Activated naive CD8-positive, alpha-beta T cell treated with anti-CD3 and anti-CD28 coated beads, Interleukin-2, amount 10 ng/mL, durations not matched to agents 7 days and 5 days (primary cell): ENCODE measurements around the gene OR10A2. TPM values are rescaled to one million over a fixed set of nuclear protein-coding genes. Genes with fewer than 3 reads are reported as not detected.
"Not testable (repeated sequence)": the region's sequence is repeated elsewhere in the genome, so short reads cannot be mapped to it uniquely, and the experiment has no call there.

ENCODE experiments used
- ATAC-seq: fragments of 150-1000 bp; cut with Tn5 transposase; one replicate; pipeline ENCODE4 v1.10.0; 2021; ENCODE audit warnings: low read depth, moderate library complexity
- POLR2A ChIA-PET: fragments of 350-600 bp; sonication (Branson Sonifier 250); formaldehyde crosslinking; loops from one replicate; lab custom pipeline; 2021; ENCODE audit warnings: antibody characterized with exemption; lab: Charles Lee
- DNase-seq: peaks from one replicate; pipeline ENCODE4 v3.0.0; 2021
- H3K27ac Mint-ChIP-seq: one replicate; pipeline ENCODE4 v1.8.0; 2022; ENCODE audit warnings: mild to moderate bottlenecking, mixed read lengths
- H3K27me3 Mint-ChIP-seq: one replicate; pipeline ENCODE4 v1.8.0; 2022; ENCODE audit warnings: mild to moderate bottlenecking, moderate library complexity, mixed read lengths
- H3K36me3 Mint-ChIP-seq: one replicate; pipeline ENCODE4 v1.8.0; 2021; ENCODE audit warnings: mild to moderate bottlenecking, mixed read lengths
- H3K4me1 Mint-ChIP-seq: one replicate; pipeline ENCODE4 v1.8.0; 2021; ENCODE audit warnings: mixed read lengths
- H3K4me3 Mint-ChIP-seq: one replicate; pipeline ENCODE4 v1.8.0; 2022; ENCODE audit warnings: mild to moderate bottlenecking, moderate library complexity, mixed read lengths
- H3K9me3 Mint-ChIP-seq: one replicate; pipeline ENCODE4 v1.8.0; 2021; ENCODE audit warnings: mixed read lengths
- total RNA-seq, 2 experiments: library from RNA; stranded (reverse); gene quantifications; one replicate each; pipeline ENCODE4 v1.2.3, GENCODE V29; 2021

The OR10A2 gene
- total RNA-seq, 2 experiments from 2014 or later = not detected

DNA sequence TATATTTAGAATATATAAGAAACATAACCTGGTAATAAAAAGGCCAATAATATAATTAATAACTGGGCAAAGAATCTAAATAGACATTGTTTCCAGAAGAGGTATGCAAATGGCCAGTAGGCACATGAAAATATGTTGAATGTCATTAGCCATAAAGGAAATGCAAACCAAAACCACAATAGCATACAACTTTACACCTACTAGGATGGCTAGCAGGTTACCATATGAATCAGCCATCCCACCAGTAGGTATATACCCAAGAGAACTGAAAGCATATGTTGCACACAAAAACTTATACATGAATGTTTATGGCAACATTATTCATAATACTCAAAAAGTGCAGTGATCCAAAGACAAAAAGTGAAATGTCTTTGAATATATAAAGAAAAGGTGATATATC, 32.2 kb downstream of the OR10A2 start:
- Mint-ChIP-seq H3K36me3 (no peaks in the 10 kb centered on the region), H3K4me3 (no peak overlapping the region), H3K27me3 (peaks cover 6% of the 10 kb centered on the region), H3K27ac (no peak overlapping the region), H3K9me3 (no peaks in the 10 kb centered on the region), H3K4me1 (no peaks in the 10 kb centered on the region)
- POLR2A ChIA-PET = no interaction called here
- DNase-seq (no peak), ATAC-seq (no peak)

DNA sequence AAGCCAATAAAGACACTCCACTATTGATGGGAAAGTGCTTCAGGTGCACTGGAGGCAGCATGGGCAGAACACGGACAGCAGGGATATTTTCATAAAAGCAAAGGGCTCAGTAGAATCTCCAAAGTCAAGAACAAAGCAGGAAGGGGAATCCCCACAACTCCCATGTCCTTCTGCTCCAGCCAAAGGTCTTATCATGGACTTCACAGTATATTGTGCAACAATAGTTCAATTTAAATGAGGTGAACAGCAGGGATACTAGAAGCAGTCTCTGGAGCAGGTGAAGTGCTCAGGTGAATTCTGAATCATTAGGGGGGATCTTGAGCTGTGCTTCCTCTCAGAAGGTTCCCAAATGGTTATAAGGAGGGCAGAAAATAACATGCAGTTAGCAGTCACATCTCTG, 36.1 kb downstream of the OR10A2 start:
- Mint-ChIP-seq H3K4me3 (no peak overlapping the region), H3K36me3 (no peaks in the 10 kb centered on the region), H3K27ac (no peak overlapping the region), H3K4me1 (no peaks in the 10 kb centered on the region), H3K9me3 (no peaks in the 10 kb centered on the region), H3K27me3 (peaks cover 17% of the 10 kb centered on the region)
- ATAC-seq = no peak
- DNase-seq = no peak
- POLR2A ChIA-PET = no interaction called here

DNA sequence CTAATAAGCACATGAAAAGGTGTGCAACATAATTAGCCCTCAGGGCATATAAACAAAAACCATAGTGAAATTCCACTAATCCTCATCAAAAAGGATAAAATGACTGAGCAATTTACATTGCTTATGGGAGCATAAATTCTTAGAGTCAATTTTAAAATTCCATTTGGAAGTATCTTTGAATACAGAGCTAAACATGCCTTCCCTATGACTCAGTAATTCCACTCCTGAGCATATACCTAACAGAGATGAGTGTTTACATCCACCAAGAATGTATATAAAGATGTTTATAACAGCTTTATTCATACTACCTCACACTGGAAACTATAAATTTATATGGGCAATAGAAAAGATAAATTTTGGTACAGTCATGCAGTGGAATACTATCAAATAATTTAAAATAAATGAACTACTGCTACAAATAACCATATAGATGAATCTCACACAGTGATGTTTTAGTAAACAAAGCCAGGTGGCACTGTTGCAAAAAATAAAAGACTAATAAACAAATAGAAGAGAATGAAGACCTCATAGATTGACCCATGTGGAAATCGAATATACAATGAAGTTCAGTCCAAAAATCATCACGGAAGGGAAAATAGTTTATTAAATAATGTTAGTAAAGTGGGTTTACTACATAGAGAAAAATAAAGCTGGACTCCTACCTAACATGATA, 37.6 kb downstream of the OR10A2 start:
- H3K4me3 Mint-ChIP-seq = no peak overlapping the region
- no peaks in the 10 kb centered on the region for H3K9me3 Mint-ChIP-seq
- H3K4me1 Mint-ChIP-seq = no peaks in the 10 kb centered on the region
- no peak for DNase-seq
- no peak for ATAC-seq
- H3K36me3 Mint-ChIP-seq = no peaks in the 10 kb centered on the region
- POLR2A ChIA-PET = no interaction called here
- peaks cover 15% of the 10 kb centered on the region for H3K27me3 Mint-ChIP-seq
- no peak overlapping the region for H3K27ac Mint-ChIP-seq

DNA sequence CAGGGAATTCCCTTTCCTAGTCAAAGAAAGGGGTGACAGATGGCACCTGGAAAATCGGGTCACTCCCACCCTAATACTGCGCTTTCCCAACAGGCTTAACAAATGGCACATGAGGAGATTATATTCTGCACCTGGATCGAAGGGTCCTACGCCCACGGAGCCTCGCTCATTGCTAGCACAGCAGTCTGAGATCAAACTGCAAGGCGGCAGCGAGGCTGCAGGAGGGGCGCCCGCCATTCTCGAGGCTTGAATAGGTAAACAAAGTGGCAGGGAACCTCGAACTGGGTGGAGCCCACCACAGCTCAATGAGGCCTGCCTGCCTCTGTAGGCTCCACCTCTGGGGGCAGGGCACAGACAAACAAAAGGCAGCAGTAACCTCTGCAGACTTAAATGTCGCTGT, 41.9 kb downstream of the OR10A2 start:
- H3K27ac Mint-ChIP-seq, H3K4me1 Mint-ChIP-seq, DNase-seq, POLR2A ChIA-PET, H3K9me3 Mint-ChIP-seq, H3K4me3 Mint-ChIP-seq, H3K36me3 Mint-ChIP-seq, ATAC-seq: not testable (repeated sequence)
- peaks cover 14% of the 10 kb centered on the region for H3K27me3 Mint-ChIP-seq

DNA sequence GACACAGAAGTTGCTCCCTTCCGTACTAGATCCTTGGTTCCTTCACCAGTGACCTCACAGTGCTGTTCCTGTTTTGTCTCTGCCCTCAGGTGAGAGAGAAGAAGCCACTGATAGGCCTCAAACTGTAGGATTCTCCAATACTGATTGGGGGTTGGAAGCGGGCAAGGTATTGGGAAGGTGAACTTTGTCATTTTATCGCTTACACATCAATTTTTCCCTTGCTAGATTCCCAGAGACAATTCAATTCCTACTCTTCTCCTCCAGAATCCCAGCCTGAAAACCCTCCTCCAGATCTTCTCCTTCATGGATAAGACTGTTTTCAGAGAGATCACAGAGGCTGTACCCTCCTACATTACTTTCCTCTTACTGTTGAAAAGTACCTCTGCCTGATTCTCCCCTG, 48.5 kb downstream of the OR10A2 start:
- no peaks in the 10 kb centered on the region for H3K4me1 Mint-ChIP-seq
- no peak overlapping the region for H3K4me3 Mint-ChIP-seq
- no peaks in the 10 kb centered on the region for H3K36me3 Mint-ChIP-seq
- DNase-seq (no peak), ATAC-seq (no peak)
- no peak overlapping the region for H3K27ac Mint-ChIP-seq
- POLR2A ChIA-PET = no interaction called here
- no peaks in the 10 kb centered on the region for H3K27me3 Mint-ChIP-seq
- H3K9me3 Mint-ChIP-seq = no peaks in the 10 kb centered on the region

DNA sequence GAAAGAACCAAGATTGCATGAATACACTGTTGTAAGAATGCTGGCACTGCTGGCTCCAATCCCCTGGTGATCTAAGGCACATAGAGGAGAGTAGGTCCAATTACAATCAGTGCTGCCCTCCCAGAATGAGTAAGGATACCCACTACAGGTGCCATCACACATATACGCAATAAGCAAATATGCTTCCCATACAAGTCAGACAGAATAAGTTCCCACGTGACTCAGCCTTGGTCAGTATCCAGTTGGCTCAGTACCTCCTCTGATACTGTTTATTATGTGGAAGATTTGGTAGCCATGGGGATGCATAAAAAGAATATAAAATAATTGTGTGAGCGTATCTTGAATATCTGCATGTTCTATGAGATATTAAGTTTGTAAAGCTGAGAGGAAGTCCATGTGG, 49.1 kb downstream of the OR10A2 start:
- POLR2A ChIA-PET = no interaction called here
- Mint-ChIP-seq H3K36me3 (no peaks in the 10 kb centered on the region), H3K4me3 (no peak overlapping the region), H3K27me3 (no peaks in the 10 kb centered on the region), H3K4me1 (no peaks in the 10 kb centered on the region), H3K27ac (no peak overlapping the region), H3K9me3 (no peaks in the 10 kb centered on the region)
- DNase-seq = no peak
- ATAC-seq = no peak

DNA sequence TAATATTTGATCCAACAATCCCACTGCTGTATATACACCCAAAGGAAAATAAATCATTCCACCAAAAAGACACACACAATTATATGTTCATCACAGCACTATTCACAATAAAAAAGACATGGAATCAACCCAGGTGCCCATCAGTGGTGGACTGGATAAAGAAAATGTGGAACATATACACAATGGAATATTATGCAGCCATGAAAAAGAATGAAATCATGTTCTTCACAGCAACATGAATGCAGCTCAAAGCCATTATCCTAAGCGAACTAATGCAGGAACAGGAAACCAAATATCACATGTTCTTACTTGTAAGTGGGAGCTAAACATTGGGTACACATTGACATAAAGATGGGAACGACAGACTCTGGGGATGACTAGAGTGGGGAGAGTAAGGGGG, 56.8 kb downstream of the OR10A2 start:
- Mint-ChIP-seq H3K27ac (no peak overlapping the region), H3K27me3 (peaks cover 9% of the 10 kb centered on the region), H3K4me3 (no peak overlapping the region), H3K36me3 (no peaks in the 10 kb centered on the region), H3K4me1 (no peaks in the 10 kb centered on the region), H3K9me3 (no peaks in the 10 kb centered on the region)
- DNase-seq (no peak), ATAC-seq (no peak)
- POLR2A ChIA-PET = no interaction called here

DNA sequence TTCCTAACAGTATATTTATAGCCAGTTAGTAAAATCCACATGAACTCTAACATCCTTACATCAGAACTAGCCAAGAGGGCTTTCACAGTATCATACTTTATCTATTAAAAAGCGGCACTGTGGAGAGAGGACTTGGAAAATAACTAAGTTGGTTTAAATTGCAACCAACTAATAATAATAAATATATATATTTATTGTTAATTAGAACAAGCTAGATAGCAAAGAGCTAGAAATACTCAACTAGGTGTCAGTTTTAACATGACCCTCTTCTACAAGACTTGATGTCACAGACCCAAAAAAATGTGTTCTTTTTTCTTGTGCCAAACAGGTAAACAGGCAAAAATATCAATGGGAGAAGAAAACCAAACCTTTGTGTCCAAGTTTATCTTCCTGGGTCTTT, 57.8 kb downstream of the OR10A2 start, which contains the start of gene OR2D3:
TSS of gene OR2D3 (plus strand) at position 301 of the 400 bp plus-strand sequence. CDS start at position 301, 0 bp downstream.
- H3K4me3 Mint-ChIP-seq = no peak within 1 kb of the TSS
- H3K4me1 Mint-ChIP-seq = peaks cover 3% of the 10 kb centered on the region
- no peaks in the 10 kb centered on the region for H3K9me3 Mint-ChIP-seq
- ATAC-seq (no peak), DNase-seq (no peak)
- H3K27ac Mint-ChIP-seq = no peak within 1 kb of the TSS
- POLR2A ChIA-PET = no interaction called here
- no peaks in the 10 kb centered on the region for H3K36me3 Mint-ChIP-seq
- H3K27me3 Mint-ChIP-seq = peaks cover 16% of the 10 kb centered on the region

Other genes starting within 250 kb of the OR10A2 start
- gene TPP1, start 243.6 kb upstream of the OR10A2 start, total RNA-seq = 100 to 1,000 TPM; 114 to 120 TPM
- 1 to 10 TPM; 2.1 to 2.5 TPM for gene DCHS1, start 207.2 kb upstream of the OR10A2 start, total RNA-seq
- gene MRPL17, start 179.7 kb upstream of the OR10A2 start, total RNA-seq = 10 to 100 TPM; 50.9 to 51.4 TPM
- not detected for gene OR2AG2, start 91.1 kb upstream of the OR10A2 start, total RNA-seq
- gene OR2AG1, start 80.0 kb upstream of the OR10A2 start, total RNA-seq = not detected
- gene OR6A2, start 63.4 kb upstream of the OR10A2 start, total RNA-seq = under 1 TPM in 1 of 2 experiments, not detected in 1; 0.08 TPM
- not detected for gene OR10A5, start 17.4 kb upstream of the OR10A2 start, total RNA-seq
- gene OR10A4, start 13.6 kb downstream of the OR10A2 start, total RNA-seq = not detected
- gene OR2D2, start 29.4 kb downstream of the OR10A2 start, total RNA-seq = not detected
- gene OR2D3, start 57.9 kb downstream of the OR10A2 start, total RNA-seq = not detected
- 1 to 10 TPM in 1 of 2 experiments, under 1 TPM in 1; 0.91 to 1.1 TPM for gene ZNF215, start 63.4 kb downstream of the OR10A2 start, total RNA-seq
- gene ZNF214, start 157.3 kb downstream of the OR10A2 start, total RNA-seq = not detected
- gene NLRP14, start 157.4 kb downstream of the OR10A2 start, total RNA-seq = not detected
- not detected for gene RBMXL2, start 225.9 kb downstream of the OR10A2 start, total RNA-seq